DND-41 (cell line): ENCODE data around the gene PTGES3.
A peak's percentile ranks its signal among the peaks of the same experiment; 100 is the strongest.

Experiments
- CTCF ChIP-seq: IDR thresholded peaks from 2 replicates; pipeline ENCODE4 v1.5.1; 2012; ENCODE audit warnings: borderline replicate concordance, low read length, moderate library complexity, mild to moderate bottlenecking; ENCODE audit not compliant: poor library complexity, severe bottlenecking; ENCODE audit errors: extremely low read depth
- EZH2 ChIP-seq: IDR thresholded peaks from 3 replicates; pipeline ENCODE4 v1.6.1; 2012; ENCODE audit warnings: borderline replicate concordance, low read depth, mild to moderate bottlenecking, moderate library complexity, low read length, inconsistent platforms; ENCODE audit not compliant: severe bottlenecking

GRCh38 chr12:56628671-56629458 lies 59.2 kb downstream of the PTGES3 start:
- TF ChIP-seq CTCF (peak; percentile 21), EZH2 (no peak)
